Body of pancreas (tissue), 4 donors: ENCODE results near the gene TSTD2. TPM values are rescaled to one million over a fixed set of nuclear protein-coding genes. Genes with fewer than 3 reads are reported as not detected.

Source experiments
- ATAC-seq: fragments of 150-250 bp; one replicate; pipeline ENCODE4 v1.9.1; 2016
- DNase-seq, 4 donors: peaks; one replicate each; pipeline ENCODE4 v3.0.0-alpha.2; 2019
- H3K27ac ChIP-seq, 4 donors: fragments of 200-600 bp; sonication (generic); 1 replicate in 3 of 4; 2 replicates in 1 of 4; pipeline versions ENCODE4 v1.5.1 to v1.6.1; 2016 to 2019; ENCODE audit warnings: mild to moderate bottlenecking in 1 of 4, mixed read lengths in 1 of 4, moderate library complexity in 1 of 4
- H3K27me3 ChIP-seq, 2 donors: fragments of 200-600 bp; sonication (generic); one replicate each; pipeline ENCODE4 v1.6.0; 2016; ENCODE audit warnings: mild to moderate bottlenecking in 1 of 2
- H3K36me3 ChIP-seq, 2 donors: fragments of 200-600 bp; sonication (generic); replicated peaks in 1 of 2; 2 replicates each; pipeline ENCODE4 v1.5.1; 2016; ENCODE audit warnings: low read depth in 2 of 2; ENCODE audit not compliant: insufficient read depth in 1 of 2
- H3K4me1 ChIP-seq: fragments of 200-600 bp; sonication (generic); one replicate; pipeline ENCODE4 v1.6.0; 2016
- H3K4me3 ChIP-seq, 2 donors: fragments of 200-600 bp; sonication (generic); 1 replicate in 1 of 2; 2 replicates in 1 of 2; pipeline ENCODE4 v1.5.1; 2016 to 2019
- H3K9me3 ChIP-seq, 3 donors: fragments of 200-600 bp; sonication (generic); 1 replicate in 2 of 3; 2 replicates in 1 of 3; pipeline ENCODE4 v1.5.1; 2016
- CTCF ChIP-seq, 7 experiments: fragments of 450-650 bp in 4 of 7; fragments of 200-600 bp in 3 of 7; sonication (generic) in 3 of 7; IDR thresholded peaks; one replicate each; pipeline ENCODE4 v1.5.1; 2016 to 2019; ENCODE audit warnings: antibody characterized with exemption in 7 of 7
- POLR2A ChIP-seq, 3 donors: fragments of 450-650 bp; IDR thresholded peaks; one replicate each; pipeline ENCODE4 v1.6.1; 2016; ENCODE audit warnings: antibody characterized with exemption in 3 of 3, mild to moderate bottlenecking in 2 of 3
- WGBS, 2 donors: methylation state at CpG; one replicate each; pipeline ENCODE4 v1.1.5; 2017; 5-methylcytosine and 5-hydroxymethylcytosine counted together
- intact Hi-C: fragments of 100-400 bp; cut with DNase I; formaldehyde crosslinking; loops from one replicate; pipeline ENCODE4 v1.15.1; 2023
- total RNA-seq, 2 donors: library from RNA; depleted of rRNA; stranded (reverse); fragments of >200 nt; gene quantifications; one replicate each; pipeline ENCODE4 v1.1.0, GENCODE V29; 2016

TSTD2 gene
- total RNA-seq, 2 donors from 2014 or later, result 10.9 to 16.6 TPM

- H3K27ac ChIP-seq, result no peak overlapping the region
- ATAC-seq (no peak), DNase-seq (no peak)
- no peaks in the 10 kb centered on the region for H3K4me1 ChIP-seq
- 89 to 100% methylated on average over 1 of the region's 1 CpG for WGBS, 2 donors
- intact Hi-C loops, result no loop called here
- no peaks in the 10 kb centered on the region for H3K27me3 ChIP-seq
- peaks cover 0 to 4% of the 10 kb centered on the region in 2 donors for H3K36me3 ChIP-seq
- no peak overlapping the region for H3K4me3 ChIP-seq
- TF ChIP-seq POLR2A (IDR thresholded peaks at IDR 0.05) (no peak), CTCF (IDR thresholded peaks at IDR 0.05) (no peak)
- no peaks in the 10 kb centered on the region for H3K9me3 ChIP-seq
These were observed 61.5 kb downstream of the TSTD2 start for GRCh38 chr9:97571664-97572063.

DNA sequence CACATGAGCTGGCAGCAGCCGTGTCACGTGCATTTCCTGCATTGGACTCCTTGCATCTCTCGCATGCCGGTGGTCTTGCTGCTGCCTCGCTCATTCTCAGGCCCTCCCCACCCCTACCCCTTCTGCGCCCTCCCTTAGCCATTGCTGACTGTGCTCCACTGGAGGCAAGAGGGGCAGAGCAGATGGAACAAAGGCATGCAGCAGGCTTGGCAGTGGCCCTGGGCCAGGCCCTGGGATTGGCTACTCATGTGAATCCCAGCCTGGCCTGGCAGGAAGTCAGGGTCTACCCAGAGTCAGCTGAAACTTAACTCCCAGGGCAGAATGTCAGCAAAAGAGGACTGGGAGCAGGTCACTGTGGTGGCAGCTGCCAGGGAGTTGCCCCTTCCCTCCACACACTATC is 62.3 kb downstream of the TSTD2 start:
- no peak for TF ChIP-seq POLR2A (IDR thresholded peaks at IDR 0.05)
- no peak for TF ChIP-seq CTCF (IDR thresholded peaks at IDR 0.05)
- Histone ChIP-seq H3K27me3 (no peaks in the 10 kb centered on the region), H3K9me3 (no peaks in the 10 kb centered on the region), H3K4me1 (no peaks in the 10 kb centered on the region), H3K27ac (no peak overlapping the region), H3K36me3 (peaks cover 0 to 4% of the 10 kb centered on the region in 2 donors), H3K4me3 (no peak overlapping the region)
- intact Hi-C loops, result no loop called here
- no peak for DNase-seq
- no peak for ATAC-seq
- WGBS, 2 donors, result 89 to 95% methylated on average over 6 of the region's 6 CpGs

GRCh38 chr9:97568461-97569275 is 64.5 kb downstream of the TSTD2 start:
- Histone ChIP-seq H3K4me1 (peaks cover 4% of the 10 kb centered on the region), H3K4me3 (no peak overlapping the region), H3K27ac (no peak overlapping the region), H3K36me3 (peaks cover 0 to 4% of the 10 kb centered on the region in 2 donors), H3K9me3 (no peaks in the 10 kb centered on the region), H3K27me3 (no peaks in the 10 kb centered on the region)
- DNase-seq (peak in 1 of 4 donors; percentile 2), ATAC-seq (no peak)
- WGBS, 2 donors, result 89 to 94% methylated on average over 11 of the region's 11 CpGs
- intact Hi-C loops, result no loop called here
- TF ChIP-seq CTCF (IDR thresholded peaks at IDR 0.05), result no peak
- TF ChIP-seq POLR2A (IDR thresholded peaks at IDR 0.05), result no peak

- intact Hi-C loops, result no loop called here
- Histone ChIP-seq H3K4me3 (no peak overlapping the region), H3K9me3 (no peaks in the 10 kb centered on the region), H3K27me3 (no peaks in the 10 kb centered on the region), H3K27ac (no peak overlapping the region), H3K36me3 (peaks cover 0 to 4% of the 10 kb centered on the region in 2 donors), H3K4me1 (peaks cover 4% of the 10 kb centered on the region)
- no peak for TF ChIP-seq CTCF (IDR thresholded peaks at IDR 0.05)
- TF ChIP-seq POLR2A (IDR thresholded peaks at IDR 0.05), result no peak
- WGBS, 2 donors, result 74 to 78% methylated on average over 4 of the region's 4 CpGs
- no peak for DNase-seq
- no peak for ATAC-seq
These were observed 65.3 kb downstream of the TSTD2 start for GRCh38 chr9:97567894-97568202.
